UCSD-AML1 (cell line): Measurements from ENCODE around the gene TPD52L2.
"Not testable (repeated sequence)": the region's sequence is repeated elsewhere in the genome, so short reads cannot be mapped to it uniquely, and the experiment has no call there.

Source experiments
- DNase-seq: peaks from one replicate; lab custom pipeline; 2025; ENCODE audit not compliant: unreplicated experiment; lab: John Stamatoyannopoulos, UW

Gene TPD52L2

GRCh38 chr20:63835021-63835858, 29.8 kb upstream of the TPD52L2 start:
- DNase-seq = peak; percentile 59

- DNase-seq = no peak
Measured at GRCh38 chr20:63836458-63837344, 28.4 kb upstream of the TPD52L2 start.

GRCh38 chr20:63837479-63837878, 27.6 kb upstream of the TPD52L2 start:
- DNase-seq = no peak

GRCh38 chr20:63839620-63840019, 25.4 kb upstream of the TPD52L2 start:
- DNase-seq = no peak

- DNase-seq = no peak
Measured at GRCh38 chr20:63840405-63840828, 24.7 kb upstream of the TPD52L2 start.

GRCh38 chr20:63842258-63842657, 22.8 kb upstream of the TPD52L2 start:
- no peak for DNase-seq

- no peak for DNase-seq
Measured at GRCh38 chr20:63843222-63843621, 21.8 kb upstream of the TPD52L2 start.

GRCh38 chr20:63843778-63844177, 21.3 kb upstream of the TPD52L2 start:
- no peak for DNase-seq

GRCh38 chr20:63844511-63844991, 20.5 kb upstream of the TPD52L2 start:
- peak; percentile 63 for DNase-seq

GRCh38 chr20:63846128-63846771, 18.8 kb upstream of the TPD52L2 start:
- DNase-seq = peak; percentile 74

GRCh38 chr20:63846888-63847236, 18.2 kb upstream of the TPD52L2 start:
- DNase-seq = no peak

GRCh38 chr20:63847237-63848002, 17.6 kb upstream of the TPD52L2 start:
- DNase-seq = peak; percentile 82

GRCh38 chr20:63848003-63848911, 16.8 kb upstream of the TPD52L2 start:
- peak; percentile 59 for DNase-seq

GRCh38 chr20:63850689-63851547, 14.2 kb upstream of the TPD52L2 start:
- no peak for DNase-seq

- not testable (repeated sequence) for DNase-seq
Measured at GRCh38 chr20:63851548-63851943, 13.5 kb upstream of the TPD52L2 start.

GRCh38 chr20:63853733-63854068, 11.4 kb upstream of the TPD52L2 start:
- DNase-seq = not testable (repeated sequence)

GRCh38 chr20:63854069-63854765, 10.9 kb upstream of the TPD52L2 start:
- DNase-seq = peak; percentile 74

GRCh38 chr20:63854766-63855362, 10.2 kb upstream of the TPD52L2 start:
- DNase-seq = no peak
